GM18520 (cell line): ENCODE measurements around the gene SLC25A52.
A peak's percentile ranks its signal among the peaks of the same experiment; 100 is the strongest.
"Not testable (repeated sequence)": the region's sequence is repeated elsewhere in the genome, so short reads cannot be mapped to it uniquely, and the experiment has no call there.

ENCODE experiments used
- ATAC-seq: cut with Tn5 transposase; IDR thresholded peaks from one replicate; pipeline ENCODE4 v1.9.1; 2021; ENCODE audit not compliant: unreplicated experiment

SLC25A52 gene

GRCh38 chr18:31741097-31741735, 19.5 kb downstream of the SLC25A52 start:
- no peak for ATAC-seq

GRCh38 chr18:31740180-31740579, 20.5 kb downstream of the SLC25A52 start:
- ATAC-seq: no peak

GRCh38 chr18:31739651-31740050, 21.0 kb downstream of the SLC25A52 start:
- no peak for ATAC-seq

GRCh38 chr18:31738460-31739407, 21.9 kb downstream of the SLC25A52 start:
- ATAC-seq: no peak

GRCh38 chr18:31736630-31737029, 24.1 kb downstream of the SLC25A52 start:
- no peak for ATAC-seq

GRCh38 chr18:31731628-31732027, 29.1 kb downstream of the SLC25A52 start:
- no peak for ATAC-seq

GRCh38 chr18:31729196-31729595, 31.5 kb downstream of the SLC25A52 start:
- not testable (repeated sequence) for ATAC-seq

GRCh38 chr18:31723990-31724711, 36.5 kb downstream of the SLC25A52 start:
- ATAC-seq: no peak

- ATAC-seq: no peak
Measured at GRCh38 chr18:31723639-31723989, 37.1 kb downstream of the SLC25A52 start.

GRCh38 chr18:31722369-31722957, 38.2 kb downstream of the SLC25A52 start:
- ATAC-seq: peak; percentile 99

GRCh38 chr18:31721601-31722000, 39.1 kb downstream of the SLC25A52 start:
- ATAC-seq: no peak

- no peak for ATAC-seq
Measured at GRCh38 chr18:31720867-31721266, 39.8 kb downstream of the SLC25A52 start.

- no peak for ATAC-seq
Measured at GRCh38 chr18:31719363-31720006, 41.2 kb downstream of the SLC25A52 start.

GRCh38 chr18:31718386-31718785, 42.3 kb downstream of the SLC25A52 start:
- ATAC-seq: no peak

- peak; percentile 34 for ATAC-seq
Measured at GRCh38 chr18:31716362-31716761, 44.3 kb downstream of the SLC25A52 start.

- ATAC-seq: no peak
Measured at GRCh38 chr18:31711365-31712172, 49.1 kb downstream of the SLC25A52 start.

- ATAC-seq: no peak
Measured at GRCh38 chr18:31710826-31711225, 49.9 kb downstream of the SLC25A52 start.
